Measurements from ENCODE around the gene SPHKAP.

Gene SPHKAP

DNA sequence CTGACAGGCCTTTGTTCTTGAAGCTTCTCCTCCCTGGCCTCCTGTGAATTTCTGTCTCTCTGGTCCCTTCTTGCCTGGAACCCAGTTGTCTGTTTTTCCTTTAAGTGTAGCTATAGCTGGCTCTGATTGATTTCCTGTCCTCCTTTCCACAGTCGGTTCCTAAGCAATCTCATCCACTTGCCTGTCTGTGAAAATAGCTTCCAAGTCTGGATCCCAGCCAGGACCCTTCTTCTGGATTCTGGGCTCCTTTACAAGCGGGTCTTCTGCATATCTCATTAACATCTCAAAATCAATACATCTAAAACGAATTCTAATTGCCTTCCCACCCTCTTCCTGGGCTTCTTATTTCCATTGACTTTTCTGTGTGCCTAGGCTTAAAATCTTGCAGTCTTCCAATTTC, 185.1 kb downstream of the SPHKAP start:
- Histone ChIP-seq H3K9me3 (ENCODE audit: insufficient read depth, low read depth, low read length) (no peaks in the 10 kb centered on the region), H3K4me2 (ENCODE audit: low read depth, low read length, poor library complexity, severe bottlenecking) (no peak overlapping the region), H4K20me1 (ENCODE audit: insufficient read depth, low read length, poor library complexity, severe bottlenecking) (no peaks in the 10 kb centered on the region), H3K27me3 (ENCODE audit: insufficient read depth, low read length, poor library complexity, severe bottlenecking) (no peaks in the 10 kb centered on the region), H3K9me2 (replicated peaks; ENCODE audit: low read depth, low read length) (no peaks in the 10 kb centered on the region), H3F3A (ENCODE audit: low read depth) (no peaks in the 10 kb centered on the region), H3K36me3 (ENCODE audit: insufficient read depth, low read length) (no peaks in the 10 kb centered on the region), H3K79me2 (ENCODE audit: insufficient read depth, low read length) (no peaks in the 10 kb centered on the region), H3K4me3 (ENCODE audit: low read length, poor library complexity, severe bottlenecking) (no peak overlapping the region), H3K4me1 (ENCODE audit: insufficient read depth, low read length, poor library complexity, severe bottlenecking) (no peaks in the 10 kb centered on the region), H3K9ac (ENCODE audit: low read depth, low read length, poor library complexity, severe bottlenecking) (no peak overlapping the region), H2AFZ (ENCODE audit: low read length) (no peak overlapping the region)
- TF ChIP-seq, protein P1, sequence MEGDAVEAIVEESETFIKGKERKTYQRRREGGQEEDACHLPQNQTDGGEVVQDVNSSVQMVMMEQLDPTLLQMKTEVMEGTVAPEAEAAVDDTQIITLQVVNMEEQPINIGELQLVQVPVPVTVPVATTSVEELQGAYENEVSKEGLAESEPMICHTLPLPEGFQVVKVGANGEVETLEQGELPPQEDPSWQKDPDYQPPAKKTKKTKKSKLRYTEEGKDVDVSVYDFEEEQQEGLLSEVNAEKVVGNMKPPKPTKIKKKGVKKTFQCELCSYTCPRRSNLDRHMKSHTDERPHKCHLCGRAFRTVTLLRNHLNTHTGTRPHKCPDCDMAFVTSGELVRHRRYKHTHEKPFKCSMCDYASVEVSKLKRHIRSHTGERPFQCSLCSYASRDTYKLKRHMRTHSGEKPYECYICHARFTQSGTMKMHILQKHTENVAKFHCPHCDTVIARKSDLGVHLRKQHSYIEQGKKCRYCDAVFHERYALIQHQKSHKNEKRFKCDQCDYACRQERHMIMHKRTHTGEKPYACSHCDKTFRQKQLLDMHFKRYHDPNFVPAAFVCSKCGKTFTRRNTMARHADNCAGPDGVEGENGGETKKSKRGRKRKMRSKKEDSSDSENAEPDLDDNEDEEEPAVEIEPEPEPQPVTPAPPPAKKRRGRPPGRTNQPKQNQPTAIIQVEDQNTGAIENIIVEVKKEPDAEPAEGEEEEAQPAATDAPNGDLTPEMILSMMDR (conservative IDR thresholded peaks at IDR 0.05; ENCODE audit: low read length), result no peak
- TF ChIP-seq EZH2phosphoT487 (IDR thresholded peaks at IDR 0.05; ENCODE audit: borderline replicate concordance), result no peak

DNA sequence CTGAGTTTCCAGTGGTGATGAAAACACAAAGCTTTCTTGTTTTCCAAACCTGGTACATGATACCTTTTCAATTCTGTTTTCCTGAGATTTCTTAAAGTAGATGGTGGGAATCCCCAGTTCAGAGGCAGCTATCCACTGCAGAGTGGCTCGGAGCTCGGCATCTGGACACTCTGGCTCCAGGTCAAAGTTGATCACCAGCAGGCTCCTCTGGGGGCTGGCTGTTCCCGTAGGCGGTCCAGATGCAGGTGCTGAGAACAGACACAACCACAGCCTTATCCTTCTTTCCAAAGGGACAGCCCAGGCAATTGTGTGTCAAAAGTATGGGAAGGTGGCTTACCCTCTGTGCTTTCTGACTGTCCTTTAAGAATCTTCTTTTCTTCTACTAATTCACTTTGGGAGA, 190.6 kb downstream of the SPHKAP start:
- Histone ChIP-seq H3K4me1 (ENCODE audit: insufficient read depth, low read length, poor library complexity, severe bottlenecking) (no peaks in the 10 kb centered on the region), H3K9me2 (replicated peaks; ENCODE audit: low read depth, low read length) (no peaks in the 10 kb centered on the region; the same call in 1 of the 2 replicates), H3K36me3 (ENCODE audit: insufficient read depth, low read length) (no peaks in the 10 kb centered on the region), H3K9me3 (ENCODE audit: insufficient read depth, low read depth, low read length) (no peaks in the 10 kb centered on the region), H2AFZ (ENCODE audit: low read length) (no peak overlapping the region), H3K4me3 (ENCODE audit: low read length, poor library complexity, severe bottlenecking) (no peak overlapping the region), H3F3A (ENCODE audit: low read depth) (no peaks in the 10 kb centered on the region), H4K20me1 (ENCODE audit: insufficient read depth, low read length, poor library complexity, severe bottlenecking) (no peaks in the 10 kb centered on the region), H3K4me2 (ENCODE audit: low read depth, low read length, poor library complexity, severe bottlenecking) (no peak overlapping the region), H3K27me3 (ENCODE audit: insufficient read depth, low read length, poor library complexity, severe bottlenecking) (no peaks in the 10 kb centered on the region), H3K9ac (ENCODE audit: low read depth, low read length, poor library complexity, severe bottlenecking) (no peak overlapping the region), H3K79me2 (ENCODE audit: insufficient read depth, low read length) (no peaks in the 10 kb centered on the region)
- TF ChIP-seq, protein P1 (conservative IDR thresholded peaks at IDR 0.05; ENCODE audit: low read length), result no peak
- TF ChIP-seq EZH2phosphoT487 (IDR thresholded peaks at IDR 0.05; ENCODE audit: borderline replicate concordance), result no peak

DNA sequence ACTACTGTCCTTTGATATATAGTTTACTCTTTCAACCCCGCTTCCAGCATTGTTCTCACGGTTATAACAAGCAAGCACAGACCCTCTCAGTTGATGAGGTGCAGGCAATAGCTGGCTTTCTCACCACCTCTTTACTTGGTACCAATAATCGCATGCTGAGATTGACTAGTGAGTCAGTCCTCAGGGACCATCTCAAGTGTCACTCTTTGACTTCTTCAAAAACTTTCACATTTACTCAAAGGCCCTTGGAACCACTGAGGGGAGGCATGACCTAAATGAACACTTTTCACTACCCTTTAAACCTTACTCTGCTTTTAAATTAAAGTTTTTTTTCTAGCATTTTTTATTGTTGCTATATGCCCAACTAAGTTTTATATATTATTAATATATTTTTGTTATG, 208.2 kb downstream of the SPHKAP start:
- Histone ChIP-seq H3K79me2 (ENCODE audit: insufficient read depth, low read length) (no peaks in the 10 kb centered on the region), H3K4me2 (ENCODE audit: low read depth, low read length, poor library complexity, severe bottlenecking) (no peak overlapping the region)

More for the DNA sequence above, 208.2 kb downstream of the SPHKAP start:
- no peak overlapping the region for H3K4me3 ChIP-seq (ENCODE audit: low read length, poor library complexity, severe bottlenecking)
- no peaks in the 10 kb centered on the region for H3K4me1 ChIP-seq (ENCODE audit: insufficient read depth, low read length, poor library complexity, severe bottlenecking)
- no peaks in the 10 kb centered on the region for H3K27me3 ChIP-seq (ENCODE audit: insufficient read depth, low read length, poor library complexity, severe bottlenecking)
- TF ChIP-seq, protein P1 (conservative IDR thresholded peaks at IDR 0.05; ENCODE audit: low read length), result no peak
- TF ChIP-seq EZH2phosphoT487 (IDR thresholded peaks at IDR 0.05; ENCODE audit: borderline replicate concordance), result no peak
- no peak overlapping the region for H2AFZ ChIP-seq (ENCODE audit: low read length)
- H3K9me2 ChIP-seq (replicated peaks; ENCODE audit: low read depth, low read length), result 0 out of 2 replicates have a peak, but pooled peaks cover 3% of the 10 kb centered on the region
- H3K9me3 ChIP-seq (ENCODE audit: insufficient read depth, low read depth, low read length), result 0 out of 2 replicates have a peak, but pooled peaks cover 3% of the 10 kb centered on the region
- H3K36me3 ChIP-seq (ENCODE audit: insufficient read depth, low read length), result no peaks in the 10 kb centered on the region
- no peaks in the 10 kb centered on the region for H3F3A ChIP-seq (ENCODE audit: low read depth)
- H4K20me1 ChIP-seq (ENCODE audit: insufficient read depth, low read length, poor library complexity, severe bottlenecking), result no peaks in the 10 kb centered on the region
- no peak overlapping the region for H3K9ac ChIP-seq (ENCODE audit: low read depth, low read length, poor library complexity, severe bottlenecking)

Data from Loucy (cell line).